Body of pancreas (tissue), 4 donors: Measurements from ENCODE around the gene REG3A.

Experiments used
- POLR2A ChIP-seq, 3 donors: fragments of 450-650 bp; IDR thresholded peaks; one replicate each; pipeline ENCODE4 v1.6.1; 2016; ENCODE audit warnings: antibody characterized with exemption in 3 of 3, mild to moderate bottlenecking in 2 of 3
- TF ChIP-seq, protein P1 (sequence below), 7 experiments: fragments of 450-650 bp in 4 of 7; fragments of 200-600 bp in 3 of 7; sonication (generic) in 3 of 7; IDR thresholded peaks; one replicate each; pipeline ENCODE4 v1.5.1; 2016 to 2019; ENCODE audit warnings: antibody characterized with exemption in 7 of 7

DNA sequence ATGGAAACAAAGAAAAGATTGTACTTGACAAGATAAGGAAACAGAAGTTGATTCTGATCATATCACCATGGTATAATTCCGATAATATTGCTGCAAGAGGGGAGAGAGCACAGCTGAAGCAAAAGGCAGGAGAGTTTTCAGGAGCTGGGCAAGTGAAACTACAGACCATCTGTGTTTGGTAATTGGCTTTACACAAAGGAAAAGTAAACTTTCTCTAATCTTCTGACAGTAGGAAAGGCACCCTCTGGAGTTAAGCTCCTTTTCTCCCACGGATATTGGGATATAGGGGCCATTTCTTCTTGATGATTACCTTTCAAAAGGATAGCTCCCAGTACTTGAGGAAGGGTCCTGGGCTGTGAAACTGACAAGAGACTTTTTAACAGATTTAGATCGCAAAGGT, 29.9 kb upstream of the REG3A start:
- TF ChIP-seq, protein P1, sequence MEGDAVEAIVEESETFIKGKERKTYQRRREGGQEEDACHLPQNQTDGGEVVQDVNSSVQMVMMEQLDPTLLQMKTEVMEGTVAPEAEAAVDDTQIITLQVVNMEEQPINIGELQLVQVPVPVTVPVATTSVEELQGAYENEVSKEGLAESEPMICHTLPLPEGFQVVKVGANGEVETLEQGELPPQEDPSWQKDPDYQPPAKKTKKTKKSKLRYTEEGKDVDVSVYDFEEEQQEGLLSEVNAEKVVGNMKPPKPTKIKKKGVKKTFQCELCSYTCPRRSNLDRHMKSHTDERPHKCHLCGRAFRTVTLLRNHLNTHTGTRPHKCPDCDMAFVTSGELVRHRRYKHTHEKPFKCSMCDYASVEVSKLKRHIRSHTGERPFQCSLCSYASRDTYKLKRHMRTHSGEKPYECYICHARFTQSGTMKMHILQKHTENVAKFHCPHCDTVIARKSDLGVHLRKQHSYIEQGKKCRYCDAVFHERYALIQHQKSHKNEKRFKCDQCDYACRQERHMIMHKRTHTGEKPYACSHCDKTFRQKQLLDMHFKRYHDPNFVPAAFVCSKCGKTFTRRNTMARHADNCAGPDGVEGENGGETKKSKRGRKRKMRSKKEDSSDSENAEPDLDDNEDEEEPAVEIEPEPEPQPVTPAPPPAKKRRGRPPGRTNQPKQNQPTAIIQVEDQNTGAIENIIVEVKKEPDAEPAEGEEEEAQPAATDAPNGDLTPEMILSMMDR (IDR thresholded peaks at IDR 0.05), result peak in 1 of 7 experiments; percentile 5
- TF ChIP-seq POLR2A (IDR thresholded peaks at IDR 0.05), result peak in 2 of 3 donors; percentile 28 to 40
